HG02840 (cell line): ENCODE measurements around the gene ADAMTSL1.
"Not testable (repeated sequence)": the region's sequence is repeated elsewhere in the genome, so short reads cannot be mapped to it uniquely, and the experiment has no call there.

Source experiments
- ATAC-seq: cut with Tn5 transposase; IDR thresholded peaks from one replicate; pipeline ENCODE4 v1.9.1; 2021; ENCODE audit warnings: mild to moderate bottlenecking, moderate library complexity, moderate number of reproducible peaks; ENCODE audit not compliant: unreplicated experiment, low FRiP score

ADAMTSL1 gene

GRCh38 chr9:18910916-18911315, 437.0 kb downstream of the ADAMTSL1 start:
- no peak for ATAC-seq

DNA sequence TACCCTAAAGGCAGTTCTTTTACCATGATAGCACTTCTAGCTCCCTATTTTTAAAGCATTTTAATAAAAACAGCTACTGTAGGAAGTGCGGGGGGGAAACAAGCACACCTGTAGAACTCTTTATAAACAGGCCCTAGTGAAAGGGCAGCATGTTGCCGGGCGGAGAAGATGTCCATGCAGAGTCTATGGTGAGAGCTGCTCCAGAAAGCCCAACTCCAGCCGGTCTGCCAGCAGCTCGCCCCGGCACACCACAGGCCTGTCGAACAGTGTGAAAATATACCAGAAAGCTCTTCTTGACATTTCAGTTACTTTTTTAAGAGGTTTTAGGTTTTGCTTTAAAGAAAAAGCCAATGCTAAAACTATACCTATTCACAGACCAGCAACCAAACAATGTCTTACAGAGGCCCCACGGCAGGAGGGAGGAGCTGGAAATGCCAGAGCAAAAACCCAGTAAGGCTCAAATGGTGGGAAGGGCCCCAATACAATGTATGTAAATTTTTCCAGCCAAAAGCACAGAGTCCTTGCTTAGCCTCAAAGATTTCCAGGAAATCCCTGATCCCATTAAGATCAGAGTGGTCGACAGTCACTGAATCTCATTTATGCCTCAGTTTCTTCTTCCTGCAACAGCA, 437.9 kb downstream of the ADAMTSL1 start:
- no peak for ATAC-seq

GRCh38 chr9:18920141-18921084, 446.5 kb downstream of the ADAMTSL1 start:
- no peak for ATAC-seq

DNA sequence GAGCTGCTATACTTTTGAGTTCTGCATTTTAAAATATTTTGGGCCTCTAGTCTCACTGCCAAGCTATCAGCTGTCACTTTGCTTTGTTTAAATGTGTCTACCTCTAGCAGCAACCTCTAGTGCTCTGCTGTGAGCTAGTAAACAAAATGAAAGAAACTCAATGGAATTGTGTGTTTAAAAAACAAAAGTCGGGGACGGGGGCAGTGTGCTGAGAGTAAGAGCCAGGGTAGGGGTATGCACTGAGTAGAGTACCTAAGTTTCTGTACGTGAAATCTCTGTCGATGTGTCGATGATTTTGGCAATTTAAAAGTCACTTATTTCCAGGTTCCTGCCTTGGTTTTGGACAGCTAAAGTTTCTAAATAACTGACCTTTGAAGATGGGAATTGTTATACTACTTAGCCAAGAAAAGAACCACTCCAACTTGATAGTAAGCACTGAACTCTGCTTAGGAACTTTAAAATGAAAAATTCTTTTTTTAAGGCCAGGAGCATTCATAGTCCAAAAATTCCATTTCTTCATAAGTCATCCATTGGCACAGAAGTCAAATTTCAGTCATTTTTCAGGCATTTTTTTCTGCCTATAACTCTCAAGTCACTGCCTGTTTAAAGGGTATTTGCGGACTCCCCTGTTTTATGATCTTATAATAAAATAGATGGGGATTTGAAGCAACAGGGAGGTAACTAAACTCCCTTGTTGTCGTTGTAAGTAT, 447.6 kb downstream of the ADAMTSL1 start:
- no peak for ATAC-seq

DNA sequence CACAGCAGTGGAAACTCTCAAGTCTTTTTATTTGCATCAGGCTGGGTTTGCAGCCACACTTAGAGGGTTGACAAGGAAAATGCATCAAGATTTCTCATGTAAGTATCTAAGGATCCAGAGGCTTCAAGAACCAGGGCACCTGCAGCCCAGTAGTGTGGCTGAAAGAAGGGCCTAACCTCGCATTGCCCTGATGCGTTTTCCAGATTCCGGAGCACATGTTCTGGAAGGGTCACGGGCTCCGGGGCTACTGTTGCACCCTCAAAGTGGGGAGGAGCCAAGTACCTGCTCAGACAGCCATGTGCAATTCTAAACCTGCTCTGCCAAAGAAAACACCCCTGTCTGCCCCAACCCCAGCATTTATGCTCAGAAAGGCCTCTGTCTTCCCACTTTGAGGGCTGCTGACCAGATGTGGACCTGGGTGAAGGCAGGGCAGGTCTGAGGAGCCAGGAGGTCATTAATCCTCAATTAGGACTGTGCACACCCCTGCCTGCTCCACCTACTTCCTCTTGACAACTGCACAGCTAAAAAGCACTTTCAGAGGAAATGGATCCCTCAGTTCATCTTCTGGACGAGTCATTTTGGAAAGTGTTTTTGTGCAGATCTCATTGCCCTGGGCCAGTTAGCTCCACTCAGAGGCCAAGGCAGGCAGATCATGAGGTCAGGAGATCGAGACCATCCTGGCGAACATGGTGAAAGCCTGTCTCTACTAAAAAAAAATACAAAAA, 448.4 kb downstream of the ADAMTSL1 start:
- ATAC-seq = no peak

DNA sequence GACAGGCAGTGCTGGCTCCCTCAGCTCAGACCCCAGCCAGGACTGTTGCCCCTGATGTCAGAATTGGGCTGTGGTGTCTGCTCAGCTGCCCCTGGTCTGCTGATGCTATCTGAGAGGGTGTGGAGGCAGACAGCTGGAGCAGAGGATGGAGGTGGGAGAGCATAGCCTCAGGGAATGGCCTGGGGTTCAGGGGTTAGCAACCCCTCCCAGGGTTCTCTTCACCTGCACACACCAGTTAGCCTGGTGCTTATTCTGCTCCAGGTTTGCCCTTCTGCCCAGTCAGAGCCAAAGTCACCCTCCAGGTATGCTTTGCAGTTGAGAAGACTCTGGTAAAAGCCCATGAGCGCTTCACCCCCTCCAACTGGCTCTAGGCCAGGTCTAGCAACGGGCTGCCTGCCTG, 449.2 kb downstream of the ADAMTSL1 start:
- no peak for ATAC-seq

- ATAC-seq = no peak
Measured at GRCh38 chr9:18923671-18924430, 449.9 kb downstream of the ADAMTSL1 start.

DNA sequence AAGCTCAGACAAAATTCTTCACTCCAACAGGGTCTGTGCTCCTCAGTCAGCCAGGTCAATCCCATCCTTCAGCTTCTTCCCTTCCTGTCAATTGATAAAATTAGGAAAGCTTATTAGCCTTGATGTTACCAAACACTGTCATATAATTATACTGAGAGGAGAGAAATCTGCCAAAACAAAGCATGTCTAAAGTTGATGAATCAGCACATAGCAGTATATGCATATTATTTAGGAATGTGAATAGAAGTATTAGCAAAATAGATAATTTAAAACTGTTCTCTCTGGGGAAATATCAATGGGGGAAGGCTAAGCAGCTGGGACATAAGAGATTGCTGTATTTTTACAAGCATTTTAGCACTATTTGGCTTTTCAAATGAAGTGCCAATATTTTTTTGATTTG, 451.9 kb downstream of the ADAMTSL1 start:
- ATAC-seq = no peak

GRCh38 chr9:18926513-18926912, 452.6 kb downstream of the ADAMTSL1 start:
- no peak for ATAC-seq

DNA sequence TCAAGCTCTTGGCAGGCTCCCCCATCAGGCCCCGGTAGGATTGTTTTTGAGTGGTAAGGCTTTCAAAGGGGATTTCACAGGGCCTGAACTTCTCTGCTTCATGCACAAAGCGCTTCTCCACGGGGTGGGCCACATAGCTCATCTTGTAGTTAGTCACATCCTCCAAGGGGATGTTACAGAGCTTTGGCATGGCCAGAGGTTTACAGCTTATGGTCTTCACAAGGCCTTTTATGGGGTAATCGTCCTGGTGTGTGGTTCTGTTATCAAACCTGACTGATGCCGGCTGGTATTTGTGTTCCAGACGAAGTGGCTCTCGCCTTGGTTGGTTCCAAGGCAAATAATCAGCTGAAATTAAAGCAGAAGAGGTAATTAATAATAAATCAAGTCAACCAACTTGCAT, 454.8 kb downstream of the ADAMTSL1 start:
- ATAC-seq = no peak

DNA sequence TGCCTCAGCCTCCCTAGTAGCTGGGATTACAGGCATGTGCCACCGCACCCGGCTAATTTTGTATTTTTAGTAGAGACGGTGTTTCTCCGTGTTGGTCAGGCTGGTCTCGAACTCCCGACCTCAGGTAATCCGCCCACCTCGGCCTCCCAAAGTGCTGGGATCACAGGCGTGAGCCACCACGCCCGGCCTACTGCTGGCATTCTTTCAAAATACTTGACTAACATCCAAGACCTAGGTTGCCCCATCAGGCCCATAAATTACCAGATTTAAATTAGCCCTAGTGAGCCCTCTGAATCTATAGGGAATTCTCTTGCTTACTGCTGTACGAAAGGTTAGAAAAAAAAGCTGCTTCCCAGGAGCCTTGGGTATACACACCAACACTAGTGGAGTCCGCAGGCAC, 456.7 kb downstream of the ADAMTSL1 start:
- not testable (repeated sequence) for ATAC-seq

GRCh38 chr9:18935541-18935940, 461.6 kb downstream of the ADAMTSL1 start:
- no peak for ATAC-seq

DNA sequence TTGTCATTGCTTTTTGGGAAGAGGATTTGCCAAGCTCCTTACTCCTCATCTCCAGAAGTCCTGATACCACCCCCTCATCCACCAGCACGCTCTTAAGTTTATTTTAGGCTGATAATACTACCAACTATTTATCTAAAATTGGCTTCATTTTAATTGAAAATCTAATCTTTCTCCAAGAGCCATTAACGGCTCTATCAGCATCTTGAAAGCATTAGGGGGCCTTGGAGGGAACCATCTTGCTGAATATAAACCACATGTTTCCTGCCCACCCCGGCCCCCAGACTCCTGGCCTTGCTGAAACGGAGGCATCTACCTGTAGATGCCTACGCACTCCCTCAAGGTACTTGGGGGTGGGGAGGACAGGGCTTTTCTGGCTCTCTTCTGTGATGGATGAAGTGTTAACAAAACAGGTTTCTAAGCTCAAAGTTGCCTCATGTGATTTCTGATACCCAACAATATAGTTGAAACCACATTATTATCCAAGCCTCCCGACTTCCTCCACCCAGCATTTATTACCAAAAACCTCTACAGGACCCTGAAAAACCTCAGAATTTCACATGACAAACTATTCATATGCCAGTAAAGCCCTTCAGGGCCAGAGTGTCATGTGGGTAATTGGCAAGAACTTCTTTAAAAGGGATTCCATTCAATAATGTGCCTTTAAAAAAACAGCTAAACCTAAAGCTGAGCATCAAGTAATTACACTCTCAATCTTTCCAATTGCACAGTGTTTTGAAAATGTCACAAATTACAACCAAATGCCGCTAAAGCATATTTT, 462.3 kb downstream of the ADAMTSL1 start:
- no peak for ATAC-seq

DNA sequence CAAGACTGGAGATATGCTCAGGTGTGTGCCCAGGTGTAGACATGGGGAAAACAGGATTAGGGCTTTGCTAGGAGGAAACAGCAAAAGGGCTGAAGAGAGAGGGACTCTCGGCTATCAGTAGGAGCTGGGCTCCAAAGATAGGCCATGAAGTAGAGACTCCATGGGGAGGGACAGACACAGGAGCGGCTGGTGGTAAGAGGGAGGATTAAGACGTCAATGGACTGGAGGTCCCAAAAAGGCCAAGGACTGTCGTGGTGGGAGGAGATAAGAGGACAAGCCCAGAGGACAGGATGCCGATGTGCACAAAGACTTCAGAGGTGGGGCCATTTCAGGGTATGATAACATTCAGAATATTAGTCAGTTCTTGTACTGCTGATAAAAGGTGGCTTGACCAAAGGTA, 466.0 kb downstream of the ADAMTSL1 start:
- ATAC-seq = no peak

DNA sequence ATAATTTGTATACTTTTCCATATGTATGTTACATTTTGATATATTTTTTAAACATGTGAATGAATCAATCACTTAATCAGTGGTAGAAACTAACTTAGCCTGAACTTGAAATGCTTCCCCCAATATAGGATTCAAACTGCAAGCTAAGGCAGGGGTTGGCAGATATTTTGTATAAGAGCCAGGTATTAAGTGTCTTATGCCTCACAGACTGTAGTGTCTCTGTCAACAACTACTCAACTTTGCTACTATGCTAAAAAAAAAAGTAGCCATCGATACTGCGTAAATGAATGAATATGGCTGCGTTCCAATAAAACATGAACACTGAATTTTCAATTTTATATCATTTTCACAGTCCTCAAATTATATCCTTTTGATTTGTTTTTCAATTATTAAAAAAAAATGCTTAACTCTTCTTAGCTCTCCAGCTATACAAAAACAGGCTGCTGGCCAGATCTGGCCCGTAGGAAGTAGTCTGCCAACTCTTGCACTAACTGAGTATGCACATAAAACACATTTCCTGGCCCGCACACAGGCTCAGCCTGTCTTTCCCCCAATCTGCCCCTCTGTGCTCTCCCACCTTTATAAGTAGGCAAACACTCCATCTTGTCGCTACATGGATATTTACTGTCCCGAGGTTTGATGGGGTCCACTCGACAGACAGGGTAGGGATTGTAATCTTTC, 467.2 kb downstream of the ADAMTSL1 start:
- no peak for ATAC-seq

DNA sequence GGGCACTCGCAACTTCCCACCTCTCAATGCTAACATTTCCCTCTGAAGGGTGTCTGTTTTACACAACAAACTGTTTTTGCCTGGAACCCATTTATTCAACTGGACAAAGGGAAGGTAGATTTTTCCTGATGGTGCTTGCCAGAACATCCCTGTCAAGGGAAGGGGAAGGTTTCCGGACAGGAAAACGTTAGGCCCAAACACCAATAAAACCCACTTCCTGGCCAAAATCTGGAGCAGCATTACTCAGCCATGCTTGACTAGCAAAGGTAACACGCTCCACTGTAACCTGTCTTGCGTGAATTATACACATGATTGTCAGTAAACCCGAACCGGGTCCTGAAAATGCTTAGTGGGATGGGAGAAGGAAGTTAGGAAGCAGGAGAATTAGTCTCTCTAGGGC, 468.8 kb downstream of the ADAMTSL1 start:
- ATAC-seq = no peak

- no peak for ATAC-seq
Measured at GRCh38 chr9:18947892-18948339, 474.0 kb downstream of the ADAMTSL1 start.

GRCh38 chr9:18951936-18952335, 478.0 kb downstream of the ADAMTSL1 start:
- no peak for ATAC-seq
